DOHH2 (cell line): ENCODE results near the gene DTNB.

Source experiments
- EZH2phosphoT487 ChIP-seq: fragments of 200-600 bp; sonication (generic); IDR thresholded peaks from 2 replicates; pipeline ENCODE4 v1.6.1; 2017; ENCODE audit warnings: borderline replicate concordance, mild to moderate bottlenecking, antibody characterized with exemption, low read length, moderate library complexity, mixed read lengths
- TF ChIP-seq, protein P1 (sequence below): fragments of 200-600 bp; sonication (generic); IDR thresholded peaks from one replicate; pipeline ENCODE4 v1.5.1; 2014; ENCODE audit warnings: antibody characterized with exemption, mild to moderate bottlenecking, low read depth, low read length; ENCODE audit not compliant: poor library complexity, severe bottlenecking

- TF ChIP-seq, protein P1, sequence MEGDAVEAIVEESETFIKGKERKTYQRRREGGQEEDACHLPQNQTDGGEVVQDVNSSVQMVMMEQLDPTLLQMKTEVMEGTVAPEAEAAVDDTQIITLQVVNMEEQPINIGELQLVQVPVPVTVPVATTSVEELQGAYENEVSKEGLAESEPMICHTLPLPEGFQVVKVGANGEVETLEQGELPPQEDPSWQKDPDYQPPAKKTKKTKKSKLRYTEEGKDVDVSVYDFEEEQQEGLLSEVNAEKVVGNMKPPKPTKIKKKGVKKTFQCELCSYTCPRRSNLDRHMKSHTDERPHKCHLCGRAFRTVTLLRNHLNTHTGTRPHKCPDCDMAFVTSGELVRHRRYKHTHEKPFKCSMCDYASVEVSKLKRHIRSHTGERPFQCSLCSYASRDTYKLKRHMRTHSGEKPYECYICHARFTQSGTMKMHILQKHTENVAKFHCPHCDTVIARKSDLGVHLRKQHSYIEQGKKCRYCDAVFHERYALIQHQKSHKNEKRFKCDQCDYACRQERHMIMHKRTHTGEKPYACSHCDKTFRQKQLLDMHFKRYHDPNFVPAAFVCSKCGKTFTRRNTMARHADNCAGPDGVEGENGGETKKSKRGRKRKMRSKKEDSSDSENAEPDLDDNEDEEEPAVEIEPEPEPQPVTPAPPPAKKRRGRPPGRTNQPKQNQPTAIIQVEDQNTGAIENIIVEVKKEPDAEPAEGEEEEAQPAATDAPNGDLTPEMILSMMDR: no peak
- TF ChIP-seq EZH2phosphoT487: no peak
These were observed 300.0 kb downstream of the DTNB start for GRCh38 chr2:25373269-25373981.
